Measurements from ENCODE around the gene TMEM242.

Gene TMEM242

DNA sequence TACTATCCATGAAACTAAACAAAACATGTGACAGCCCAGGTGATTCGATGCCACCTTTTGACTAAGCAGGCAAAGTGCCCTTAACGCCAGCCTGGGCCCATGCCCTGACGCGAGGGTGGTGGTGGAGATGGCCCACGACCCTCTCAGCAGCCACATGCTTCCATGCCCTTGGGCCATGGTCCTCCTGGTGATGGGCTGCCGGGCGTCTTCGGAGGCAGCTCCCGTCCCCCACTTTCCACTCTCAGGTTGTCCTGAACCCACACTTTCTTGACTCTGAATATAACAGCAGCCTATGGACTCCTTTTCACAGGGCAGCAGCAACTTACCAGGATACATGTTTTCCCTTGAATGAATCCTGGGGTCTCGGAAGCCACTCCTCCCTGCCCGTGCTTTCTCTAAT is 33.6 kb downstream of the TMEM242 start:
- DNase-seq (ENCODE audit: low read depth), result no peak
- TF ChIP-seq CTCF (IDR thresholded peaks at IDR 0.05; ENCODE audit: low read length, missing control alignments), result no peak
- H3K4me3 ChIP-seq (replicated peaks; ENCODE audit: low read depth, low read length), result no peak overlapping the region

DNA sequence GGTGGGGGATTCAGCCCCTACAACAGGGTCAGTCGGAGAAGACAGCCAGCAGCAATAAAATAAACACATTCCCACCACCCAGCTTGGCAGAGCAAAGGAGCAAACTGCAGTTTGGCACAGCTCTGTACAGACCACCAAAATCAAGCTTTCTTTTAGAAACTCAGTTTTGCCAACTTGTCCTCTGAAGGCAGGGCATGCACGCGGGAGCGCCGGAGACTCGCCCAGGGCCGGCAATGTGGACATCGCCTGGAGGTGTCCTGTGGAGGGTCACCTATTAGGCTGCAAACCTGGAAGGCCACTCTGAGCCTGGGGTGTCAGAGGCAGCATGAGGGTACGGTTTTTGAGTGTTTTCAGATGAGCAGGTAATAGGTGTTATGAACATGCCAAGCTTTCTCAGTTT is 34.7 kb downstream of the TMEM242 start:
- TF ChIP-seq CTCF (IDR thresholded peaks at IDR 0.05; ENCODE audit: low read length, missing control alignments), result no peak
- no peak overlapping the region for H3K4me3 ChIP-seq (replicated peaks; ENCODE audit: low read depth, low read length)
- DNase-seq (ENCODE audit: low read depth), result no peak

DNA sequence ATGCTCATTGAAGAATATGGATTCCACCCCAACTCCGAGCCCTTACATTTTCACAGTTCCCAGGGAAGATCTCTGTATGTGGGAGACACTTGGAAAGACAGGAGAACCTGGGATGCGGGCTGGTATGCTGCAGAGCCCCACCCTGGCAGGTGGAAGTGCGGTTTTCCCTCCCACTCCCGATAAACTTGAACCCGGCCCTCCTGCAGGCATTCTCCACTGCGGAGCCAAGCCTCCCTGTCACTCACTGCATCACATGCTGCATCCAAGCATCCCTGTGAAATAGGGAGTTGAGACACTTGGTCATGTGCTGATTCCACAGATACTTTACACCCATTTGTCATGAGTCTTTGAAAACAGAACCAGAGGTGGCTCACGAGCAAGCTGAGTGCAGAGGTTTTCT is 35.4 kb downstream of the TMEM242 start:
- no peak for TF ChIP-seq CTCF (IDR thresholded peaks at IDR 0.05; ENCODE audit: low read length, missing control alignments)
- DNase-seq (ENCODE audit: low read depth), result no peak

GRCh38 chr6:157287247-157287850 is 36.0 kb downstream of the TMEM242 start:
- H3K4me3 ChIP-seq (replicated peaks; ENCODE audit: low read depth, low read length), result no peak overlapping the region
- DNase-seq (ENCODE audit: low read depth), result no peak
- TF ChIP-seq CTCF (IDR thresholded peaks at IDR 0.05; ENCODE audit: low read length, missing control alignments), result no peak

More for the DNA sequence above, 35.4 kb downstream of the TMEM242 start:
- H3K4me3 ChIP-seq (replicated peaks; ENCODE audit: low read depth, low read length), result no peak overlapping the region

GRCh38 chr6:157285422-157285779 is 37.9 kb downstream of the TMEM242 start:
- no peak for TF ChIP-seq CTCF (IDR thresholded peaks at IDR 0.05; ENCODE audit: low read length, missing control alignments)
- H3K4me3 ChIP-seq (replicated peaks; ENCODE audit: low read depth, low read length), result no peak overlapping the region
- DNase-seq (ENCODE audit: low read depth), result no peak

DNA sequence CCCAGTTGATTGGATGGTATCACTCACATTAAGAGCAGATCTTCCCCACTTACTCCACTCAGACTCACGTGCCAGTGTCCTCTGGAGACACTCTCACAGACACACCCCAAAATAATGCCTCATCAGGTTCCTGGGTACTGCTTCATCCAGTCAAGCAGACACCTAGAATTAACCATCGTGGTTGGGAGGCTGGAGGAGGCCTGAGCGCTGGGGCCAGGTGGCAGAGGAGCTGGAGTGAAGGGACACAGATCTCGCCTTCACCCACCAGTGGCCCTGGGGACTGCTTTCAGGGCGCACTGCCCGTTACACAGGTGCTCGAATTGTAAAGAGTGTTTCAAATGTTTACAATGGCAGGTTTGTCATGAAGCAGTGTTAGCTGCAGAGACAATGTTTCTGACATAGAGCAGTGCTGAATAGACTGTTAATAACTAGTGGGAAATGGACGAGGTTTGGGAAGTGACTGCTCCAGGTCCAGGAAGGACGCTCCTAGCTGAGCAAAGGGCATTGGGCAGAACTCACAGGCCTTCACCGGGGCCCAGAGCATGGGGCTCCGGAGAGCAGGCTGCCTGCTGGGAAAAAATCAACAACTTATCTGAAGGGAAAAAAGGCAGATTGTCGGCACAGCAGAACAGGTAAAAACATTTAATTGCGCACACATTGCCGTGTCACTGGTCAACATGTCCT is 38.4 kb downstream of the TMEM242 start:
- no peak for DNase-seq (ENCODE audit: low read depth)
- no peak for TF ChIP-seq CTCF (IDR thresholded peaks at IDR 0.05; ENCODE audit: low read length, missing control alignments)
- no peak overlapping the region for H3K4me3 ChIP-seq (replicated peaks; ENCODE audit: low read depth, low read length)

Measured in fibroblast of pulmonary artery (primary cell).